WTC11 (cell line): ENCODE measurements around the gene MMAB. TPM values are rescaled to one million over a fixed set of nuclear protein-coding genes. Genes with fewer than 3 reads are reported as not detected.

Source experiments
- ATAC-seq: fragments of 200-7000 bp; cut with Tn5 transposase; 2 replicates; pipeline ENCODE4 v1.10.0; 2021; ENCODE audit warnings: mild to moderate bottlenecking, moderate library complexity
- CTCF ChIA-PET: fragments of 300-600 bp; sonication (Branson Sonifier 250); formaldehyde crosslinking; loops from one replicate; lab custom pipeline; 2021; ENCODE audit warnings: antibody characterized with exemption; lab: Charles Lee
- POLR2A ChIA-PET: fragments of 350-600 bp; sonication (Branson Sonifier 250); formaldehyde crosslinking; loops from one replicate; lab custom pipeline; 2021; ENCODE audit warnings: antibody characterized with exemption; lab: Charles Lee
- DNase-seq: peaks from one replicate; pipeline ENCODE4 v3.0.0; 2021; ENCODE audit warnings: low spot score
- H3K27ac Mint-ChIP-seq: 2 replicates; pipeline ENCODE4 v1.8.0; 2021; ENCODE audit warnings: mixed read lengths
- H3K27me3 Mint-ChIP-seq: 2 replicates; pipeline ENCODE4 v1.8.0; 2021; ENCODE audit warnings: low read depth, mild to moderate bottlenecking, moderate library complexity, mixed read lengths
- H3K36me3 Mint-ChIP-seq: 2 replicates; pipeline ENCODE4 v1.8.0; 2021; ENCODE audit warnings: mixed read lengths
- H3K4me1 Mint-ChIP-seq: 2 replicates; pipeline ENCODE4 v1.8.0; 2022; ENCODE audit warnings: mixed read lengths
- H3K4me3 Mint-ChIP-seq: 2 replicates; pipeline ENCODE4 v1.8.0; 2021; ENCODE audit warnings: mild to moderate bottlenecking, moderate library complexity, mixed read lengths
- H3K9me3 Mint-ChIP-seq: 2 replicates; pipeline ENCODE4 v1.8.0; 2021; ENCODE audit warnings: mixed read lengths
- EMX1 ChIP-seq: fragments of 250-450 bp; sonication (Bioruptor Pico); IDR thresholded peaks from 2 replicates; pipeline ENCODE4 v1.8.0; 2021; ENCODE audit warnings: mild to moderate bottlenecking
- FOXJ3 ChIP-seq: sonication (generic); formaldehyde crosslinking; IDR thresholded peaks from 2 replicates; pipeline ENCODE4 v1.9.0; 2021; ENCODE audit warnings: missing genetic modification reagents, mild to moderate bottlenecking, borderline replicate concordance
- IRF2 ChIP-seq: sonication (generic); formaldehyde crosslinking; IDR thresholded peaks from 2 replicates; pipeline ENCODE4 v1.8.0; 2022; ENCODE audit warnings: low read depth, missing genetic modification reagents, borderline replicate concordance
- SOX15 ChIP-seq: fragments of 250-450 bp; sonication (Bioruptor Pico); IDR thresholded peaks from 2 replicates; pipeline ENCODE4 v1.9.0; 2021; ENCODE audit warnings: mild to moderate bottlenecking
- SP1 ChIP-seq: sonication (generic); formaldehyde crosslinking; conservative IDR thresholded peaks from 2 replicates; pipeline ENCODE4 v1.8.1; 2022; ENCODE audit warnings: missing genetic modification reagents
- TEAD1 ChIP-seq: sonication (generic); formaldehyde crosslinking; IDR thresholded peaks from 2 replicates; pipeline ENCODE4 v1.8.0; 2022; ENCODE audit warnings: mild to moderate bottlenecking, missing genetic modification reagents
- ZNF317 ChIP-seq: sonication (generic); formaldehyde crosslinking; IDR thresholded peaks from 2 replicates; pipeline ENCODE4 v1.8.1; 2023; ENCODE audit warnings: low read depth, mild to moderate bottlenecking, moderate library complexity, missing genetic modification reagents, borderline replicate concordance
- total RNA-seq: library from RNA; stranded (reverse); gene quantifications from 3 replicates; pipeline ENCODE4 v1.2.3, GENCODE V29; 2021
- TF ChIP-seq, protein P1 (sequence below): fragments of 250-450 bp; sonication (Bioruptor Pico); IDR thresholded peaks from 2 replicates; pipeline ENCODE4 v1.8.0; 2021; ENCODE audit warnings: mild to moderate bottlenecking
- TF ChIP-seq, protein P2 (sequence below): sonication (generic); formaldehyde crosslinking; IDR thresholded peaks from 2 replicates; pipeline ENCODE4 v1.8.0; 2022; ENCODE audit warnings: mild to moderate bottlenecking, missing genetic modification reagents
- TF ChIP-seq, protein P3 (sequence below): fragments of 250-450 bp; sonication (Bioruptor Pico); conservative IDR thresholded peaks from 2 replicates; pipeline ENCODE4 v1.9.0; 2021; ENCODE audit warnings: mild to moderate bottlenecking
- TF ChIP-seq, protein P4 (sequence below): sonication (generic); formaldehyde crosslinking; IDR thresholded peaks from 2 replicates; pipeline ENCODE4 v1.8.1; 2023; ENCODE audit warnings: mild to moderate bottlenecking, missing genetic modification reagents
- TF ChIP-seq, protein P5 (sequence below): fragments of 200-600 bp; IDR thresholded peaks from 2 replicates; pipeline ENCODE4 v1.8.0; 2022; ENCODE audit warnings: antibody characterized with exemption
- TF ChIP-seq, protein P6 (sequence below): sonication (generic); formaldehyde crosslinking; IDR thresholded peaks from 2 replicates; pipeline ENCODE4 v1.8.0; 2022; ENCODE audit warnings: mild to moderate bottlenecking, missing genetic modification reagents

The MMAB gene
- total RNA-seq, 1 experiment from 2014 or later = 22.0 TPM

DNA sequence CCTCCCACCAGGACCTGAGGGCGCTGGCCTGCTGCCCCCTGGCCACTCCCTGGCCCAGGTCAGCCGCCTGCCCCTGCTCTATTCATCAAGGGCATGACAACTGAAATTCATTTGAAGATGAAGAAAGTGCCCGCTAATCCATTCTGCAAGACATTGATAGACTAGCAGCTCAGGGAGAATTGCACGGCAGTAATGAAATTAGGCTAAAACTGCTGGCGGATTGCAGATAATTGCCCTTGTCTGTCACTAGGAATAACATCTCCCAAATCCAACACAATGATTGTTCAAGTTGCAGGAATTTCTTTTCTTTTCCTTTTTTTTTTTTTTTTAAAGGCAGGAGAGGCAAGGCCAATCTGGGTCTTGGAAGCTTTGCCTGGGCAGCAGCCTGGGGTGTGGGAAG lies 44.8 kb upstream of the MMAB start (continued):
- TF ChIP-seq, protein P1, sequence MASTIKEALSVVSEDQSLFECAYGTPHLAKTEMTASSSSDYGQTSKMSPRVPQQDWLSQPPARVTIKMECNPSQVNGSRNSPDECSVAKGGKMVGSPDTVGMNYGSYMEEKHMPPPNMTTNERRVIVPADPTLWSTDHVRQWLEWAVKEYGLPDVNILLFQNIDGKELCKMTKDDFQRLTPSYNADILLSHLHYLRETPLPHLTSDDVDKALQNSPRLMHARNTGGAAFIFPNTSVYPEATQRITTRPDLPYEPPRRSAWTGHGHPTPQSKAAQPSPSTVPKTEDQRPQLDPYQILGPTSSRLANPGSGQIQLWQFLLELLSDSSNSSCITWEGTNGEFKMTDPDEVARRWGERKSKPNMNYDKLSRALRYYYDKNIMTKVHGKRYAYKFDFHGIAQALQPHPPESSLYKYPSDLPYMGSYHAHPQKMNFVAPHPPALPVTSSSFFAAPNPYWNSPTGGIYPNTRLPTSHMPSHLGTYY (CRISPR knock-in tag) = no peak
- TF ChIP-seq SOX15 (CRISPR knock-in tag) (no peak), IRF2 (CRISPR knock-in tag) (no peak), FOXJ3 (CRISPR knock-in tag) (no peak)
- TF ChIP-seq, protein P2, sequence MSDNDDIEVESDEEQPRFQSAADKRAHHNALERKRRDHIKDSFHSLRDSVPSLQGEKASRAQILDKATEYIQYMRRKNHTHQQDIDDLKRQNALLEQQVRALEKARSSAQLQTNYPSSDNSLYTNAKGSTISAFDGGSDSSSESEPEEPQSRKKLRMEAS (CRISPR knock-in tag) = no peak
- TF ChIP-seq, protein P3, sequence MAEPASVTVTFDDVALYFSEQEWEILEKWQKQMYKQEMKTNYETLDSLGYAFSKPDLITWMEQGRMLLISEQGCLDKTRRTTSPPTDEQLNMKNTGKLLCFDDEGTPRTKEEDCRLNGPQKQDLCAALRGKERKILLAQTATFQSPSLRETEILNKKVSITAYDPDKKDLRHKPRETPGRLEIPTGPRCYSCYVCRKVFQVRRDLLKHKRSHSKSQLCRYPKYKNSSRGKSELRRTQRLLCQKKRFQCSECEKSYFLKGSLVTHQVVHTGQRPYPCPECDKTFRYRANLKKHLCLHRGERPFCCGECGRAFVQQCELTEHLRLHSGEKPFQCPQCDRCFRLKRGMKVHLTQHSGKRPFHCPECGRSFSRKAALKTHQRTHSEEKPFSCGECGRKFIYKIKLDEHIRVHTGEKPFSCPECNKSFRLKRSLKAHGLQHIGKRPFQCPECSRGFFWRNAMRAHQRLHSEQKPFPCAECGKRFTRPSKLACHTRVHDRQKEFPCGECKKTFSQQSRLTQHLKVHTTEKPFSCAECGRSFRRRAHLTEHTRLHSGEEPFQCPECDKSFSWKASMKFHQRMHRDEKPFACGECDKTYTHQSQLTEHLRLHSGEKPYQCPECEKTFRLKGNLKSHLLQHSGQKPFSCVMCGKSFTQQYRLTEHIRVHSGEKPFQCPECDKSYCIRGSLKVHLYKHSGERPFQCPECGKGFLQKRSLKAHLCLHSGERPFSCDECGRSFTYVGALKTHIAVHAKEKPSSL = no peak

DNA sequence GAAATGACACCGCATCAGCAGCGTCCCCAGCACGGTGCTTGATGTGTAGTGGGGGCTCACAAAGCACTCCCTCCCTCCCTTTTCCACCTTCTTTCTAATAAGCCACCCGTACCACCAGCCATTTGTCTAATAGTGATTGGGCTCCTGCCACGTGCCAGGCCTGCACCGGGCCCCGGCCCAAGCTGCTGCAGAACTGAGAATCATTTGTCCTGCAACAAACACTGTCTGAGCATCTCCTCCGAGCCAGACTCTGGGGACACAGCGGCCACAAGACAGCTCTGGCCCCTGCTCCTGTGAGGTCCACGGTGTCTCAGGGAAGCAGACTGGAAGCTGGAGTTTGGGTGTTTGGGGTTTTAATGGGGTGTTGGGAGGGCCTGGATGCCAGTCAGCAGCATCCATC lies 44.2 kb upstream of the MMAB start:
- POLR2A ChIA-PET = no interaction called here
- Mint-ChIP-seq H3K4me3 (no peak overlapping the region), H3K27me3 (no peaks in the 10 kb centered on the region; the same call in 1 of the 2 replicates), H3K27ac (no peak overlapping the region), H3K36me3 (no peaks in the 10 kb centered on the region), H3K9me3 (no peaks in the 10 kb centered on the region), H3K4me1 (peaks cover 11% of the 10 kb centered on the region)
- no peak for DNase-seq
- CTCF ChIA-PET = interaction anchor here (0.7 to 1.2 kb wide), 4 partner anchors 37 to 158 kb away, joined by 3 to 4 read pairs (median 3); no protein-coding TSS in a partner anchor
- no peak for ATAC-seq
- TF ChIP-seq, protein P4, sequence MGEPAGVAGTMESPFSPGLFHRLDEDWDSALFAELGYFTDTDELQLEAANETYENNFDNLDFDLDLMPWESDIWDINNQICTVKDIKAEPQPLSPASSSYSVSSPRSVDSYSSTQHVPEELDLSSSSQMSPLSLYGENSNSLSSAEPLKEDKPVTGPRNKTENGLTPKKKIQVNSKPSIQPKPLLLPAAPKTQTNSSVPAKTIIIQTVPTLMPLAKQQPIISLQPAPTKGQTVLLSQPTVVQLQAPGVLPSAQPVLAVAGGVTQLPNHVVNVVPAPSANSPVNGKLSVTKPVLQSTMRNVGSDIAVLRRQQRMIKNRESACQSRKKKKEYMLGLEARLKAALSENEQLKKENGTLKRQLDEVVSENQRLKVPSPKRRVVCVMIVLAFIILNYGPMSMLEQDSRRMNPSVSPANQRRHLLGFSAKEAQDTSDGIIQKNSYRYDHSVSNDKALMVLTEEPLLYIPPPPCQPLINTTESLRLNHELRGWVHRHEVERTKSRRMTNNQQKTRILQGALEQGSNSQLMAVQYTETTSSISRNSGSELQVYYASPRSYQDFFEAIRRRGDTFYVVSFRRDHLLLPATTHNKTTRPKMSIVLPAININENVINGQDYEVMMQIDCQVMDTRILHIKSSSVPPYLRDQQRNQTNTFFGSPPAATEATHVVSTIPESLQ (CRISPR knock-in tag) = no peak
- TF ChIP-seq SP1 = no peak

DNA sequence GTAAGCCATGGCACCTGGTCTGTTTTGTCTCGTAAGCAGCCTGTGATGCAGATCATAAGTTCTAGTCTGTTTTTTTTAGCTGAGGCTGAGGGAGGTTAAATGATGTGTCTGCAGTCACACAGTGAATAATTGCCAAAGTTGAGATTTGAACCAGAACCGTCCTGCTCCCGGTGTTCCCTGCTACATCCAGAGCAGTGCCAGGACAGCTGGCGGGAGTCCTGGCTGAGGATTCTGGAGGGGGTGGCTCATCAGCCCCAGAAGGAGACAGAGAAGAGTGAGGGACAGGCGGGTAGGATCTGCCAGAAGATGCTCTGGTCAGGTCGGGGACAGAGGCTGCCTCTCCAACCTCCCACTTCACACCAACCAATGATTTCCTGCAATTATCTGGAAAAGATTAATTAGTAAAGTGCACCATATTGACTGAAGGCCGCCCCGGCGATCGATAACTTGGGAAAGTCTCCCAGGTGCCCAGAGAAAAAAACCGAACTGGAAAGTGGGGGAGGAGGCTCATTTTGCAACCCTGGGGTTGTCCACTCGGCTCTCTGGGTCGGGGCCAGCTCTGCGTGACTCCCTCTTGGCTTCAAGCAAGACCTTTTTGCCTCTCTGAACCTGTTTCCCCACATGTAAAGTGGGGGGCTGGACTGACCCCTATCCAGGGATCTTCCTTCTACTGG lies 42.4 kb upstream of the MMAB start:
- H3K9me3 Mint-ChIP-seq = no peaks in the 10 kb centered on the region
- no peak overlapping the region for H3K27ac Mint-ChIP-seq
- H3K27me3 Mint-ChIP-seq = no peaks in the 10 kb centered on the region; the same call in 1 of the 2 replicates
- ATAC-seq = no peak
- H3K4me3 Mint-ChIP-seq = no peak overlapping the region
- H3K36me3 Mint-ChIP-seq = no peaks in the 10 kb centered on the region
- peaks cover 4% of the 10 kb centered on the region for H3K4me1 Mint-ChIP-seq
- TF ChIP-seq TEAD1 (CRISPR knock-in tag) (no peak), EMX1 (CRISPR knock-in tag) (no peak), ZNF317 (CRISPR knock-in tag) (no peak)
- TF ChIP-seq, protein P5, sequence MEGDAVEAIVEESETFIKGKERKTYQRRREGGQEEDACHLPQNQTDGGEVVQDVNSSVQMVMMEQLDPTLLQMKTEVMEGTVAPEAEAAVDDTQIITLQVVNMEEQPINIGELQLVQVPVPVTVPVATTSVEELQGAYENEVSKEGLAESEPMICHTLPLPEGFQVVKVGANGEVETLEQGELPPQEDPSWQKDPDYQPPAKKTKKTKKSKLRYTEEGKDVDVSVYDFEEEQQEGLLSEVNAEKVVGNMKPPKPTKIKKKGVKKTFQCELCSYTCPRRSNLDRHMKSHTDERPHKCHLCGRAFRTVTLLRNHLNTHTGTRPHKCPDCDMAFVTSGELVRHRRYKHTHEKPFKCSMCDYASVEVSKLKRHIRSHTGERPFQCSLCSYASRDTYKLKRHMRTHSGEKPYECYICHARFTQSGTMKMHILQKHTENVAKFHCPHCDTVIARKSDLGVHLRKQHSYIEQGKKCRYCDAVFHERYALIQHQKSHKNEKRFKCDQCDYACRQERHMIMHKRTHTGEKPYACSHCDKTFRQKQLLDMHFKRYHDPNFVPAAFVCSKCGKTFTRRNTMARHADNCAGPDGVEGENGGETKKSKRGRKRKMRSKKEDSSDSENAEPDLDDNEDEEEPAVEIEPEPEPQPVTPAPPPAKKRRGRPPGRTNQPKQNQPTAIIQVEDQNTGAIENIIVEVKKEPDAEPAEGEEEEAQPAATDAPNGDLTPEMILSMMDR = no peak
- TF ChIP-seq, protein P6, sequence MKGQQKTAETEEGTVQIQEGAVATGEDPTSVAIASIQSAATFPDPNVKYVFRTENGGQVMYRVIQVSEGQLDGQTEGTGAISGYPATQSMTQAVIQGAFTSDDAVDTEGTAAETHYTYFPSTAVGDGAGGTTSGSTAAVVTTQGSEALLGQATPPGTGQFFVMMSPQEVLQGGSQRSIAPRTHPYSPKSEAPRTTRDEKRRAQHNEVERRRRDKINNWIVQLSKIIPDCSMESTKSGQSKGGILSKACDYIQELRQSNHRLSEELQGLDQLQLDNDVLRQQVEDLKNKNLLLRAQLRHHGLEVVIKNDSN (CRISPR knock-in tag) = no peak
- ChIA-PET POLR2A (no interaction called here), CTCF (interaction anchor here (1.9 kb wide), 1 partner anchor 18 kb away, joined by 7 read pairs; no protein-coding TSS in a partner anchor)
- no peak for DNase-seq
